ENCODE measurements around the gene FERMT3. TPM values are rescaled to one million over a fixed set of nuclear protein-coding genes. Genes with fewer than 3 reads are reported as not detected.

The FERMT3 gene
- total and polyA plus RNA-seq, 2 of the 13 experiments (the other 11 are each of a cell fraction or from before 2014, with no cell fraction given), result 0.29 TPM; not detected in 1

DNA sequence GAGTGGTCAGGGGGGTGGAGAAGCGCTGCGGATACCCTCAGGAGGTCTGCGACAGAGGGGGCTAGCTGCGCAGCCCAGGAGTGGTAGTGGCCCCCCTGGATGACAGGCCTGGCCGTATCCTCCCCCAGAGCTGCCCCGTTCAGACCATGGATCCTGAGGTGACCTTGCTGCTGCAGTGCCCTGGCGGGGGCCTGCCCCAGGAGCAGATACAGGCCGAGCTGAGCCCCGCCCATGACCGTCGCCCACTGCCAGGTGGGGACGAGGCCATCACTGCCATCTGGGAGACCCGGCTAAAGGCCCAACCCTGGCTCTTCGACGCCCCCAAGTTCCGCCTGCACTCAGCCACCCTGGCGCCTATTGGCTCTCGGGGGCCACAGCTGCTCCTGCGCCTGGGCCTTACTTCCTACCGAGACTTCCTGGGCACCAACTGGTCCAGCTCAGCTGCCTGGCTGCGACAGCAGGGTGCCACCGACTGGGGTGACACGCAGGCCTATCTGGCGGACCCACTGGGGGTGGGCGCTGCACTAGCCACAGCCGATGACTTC is 20.1 kb downstream of the FERMT3 start (continued):
- TF ChIP-seq, protein P1, sequence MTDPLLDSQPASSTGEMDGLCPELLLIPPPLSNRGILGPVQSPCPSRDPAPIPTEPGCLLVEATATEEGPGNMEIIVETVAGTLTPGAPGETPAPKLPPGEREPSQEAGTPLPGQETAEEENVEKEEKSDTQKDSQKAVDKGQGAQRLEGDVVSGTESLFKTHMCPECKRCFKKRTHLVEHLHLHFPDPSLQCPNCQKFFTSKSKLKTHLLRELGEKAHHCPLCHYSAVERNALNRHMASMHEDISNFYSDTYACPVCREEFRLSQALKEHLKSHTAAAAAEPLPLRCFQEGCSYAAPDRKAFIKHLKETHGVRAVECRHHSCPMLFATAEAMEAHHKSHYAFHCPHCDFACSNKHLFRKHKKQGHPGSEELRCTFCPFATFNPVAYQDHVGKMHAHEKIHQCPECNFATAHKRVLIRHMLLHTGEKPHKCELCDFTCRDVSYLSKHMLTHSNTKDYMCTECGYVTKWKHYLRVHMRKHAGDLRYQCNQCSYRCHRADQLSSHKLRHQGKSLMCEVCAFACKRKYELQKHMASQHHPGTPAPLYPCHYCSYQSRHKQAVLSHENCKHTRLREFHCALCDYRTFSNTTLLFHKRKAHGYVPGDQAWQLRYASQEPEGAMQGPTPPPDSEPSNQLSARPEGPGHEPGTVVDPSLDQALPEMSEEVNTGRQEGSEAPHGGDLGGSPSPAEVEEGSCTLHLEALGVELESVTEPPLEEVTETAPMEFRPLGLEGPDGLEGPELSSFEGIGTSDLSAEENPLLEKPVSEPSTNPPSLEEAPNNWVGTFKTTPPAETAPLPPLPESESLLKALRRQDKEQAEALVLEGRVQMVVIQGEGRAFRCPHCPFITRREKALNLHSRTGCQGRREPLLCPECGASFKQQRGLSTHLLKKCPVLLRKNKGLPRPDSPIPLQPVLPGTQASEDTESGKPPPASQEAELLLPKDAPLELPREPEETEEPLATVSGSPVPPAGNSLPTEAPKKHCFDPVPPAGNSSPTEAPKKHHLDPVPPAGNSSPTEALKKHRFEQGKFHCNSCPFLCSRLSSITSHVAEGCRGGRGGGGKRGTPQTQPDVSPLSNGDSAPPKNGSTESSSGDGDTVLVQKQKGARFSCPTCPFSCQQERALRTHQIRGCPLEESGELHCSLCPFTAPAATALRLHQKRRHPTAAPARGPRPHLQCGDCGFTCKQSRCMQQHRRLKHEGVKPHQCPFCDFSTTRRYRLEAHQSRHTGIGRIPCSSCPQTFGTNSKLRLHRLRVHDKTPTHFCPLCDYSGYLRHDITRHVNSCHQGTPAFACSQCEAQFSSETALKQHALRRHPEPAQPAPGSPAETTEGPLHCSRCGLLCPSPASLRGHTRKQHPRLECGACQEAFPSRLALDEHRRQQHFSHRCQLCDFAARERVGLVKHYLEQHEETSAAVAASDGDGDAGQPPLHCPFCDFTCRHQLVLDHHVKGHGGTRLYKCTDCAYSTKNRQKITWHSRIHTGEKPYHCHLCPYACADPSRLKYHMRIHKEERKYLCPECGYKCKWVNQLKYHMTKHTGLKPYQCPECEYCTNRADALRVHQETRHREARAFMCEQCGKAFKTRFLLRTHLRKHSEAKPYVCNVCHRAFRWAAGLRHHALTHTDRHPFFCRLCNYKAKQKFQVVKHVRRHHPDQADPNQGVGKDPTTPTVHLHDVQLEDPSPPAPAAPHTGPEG (CRISPR knock-in tag; IDR thresholded peaks at IDR 0.05), result no peak
- TF ChIP-seq MAFF (IDR thresholded peaks at IDR 0.05; ENCODE audit: low read depth, low read length), result no peak
- TF ChIP-seq ZNF652 (CRISPR knock-in tag; IDR thresholded peaks at IDR 0.05; ENCODE audit: borderline replicate concordance, low read depth), result no peak
- TF ChIP-seq, protein P2, sequence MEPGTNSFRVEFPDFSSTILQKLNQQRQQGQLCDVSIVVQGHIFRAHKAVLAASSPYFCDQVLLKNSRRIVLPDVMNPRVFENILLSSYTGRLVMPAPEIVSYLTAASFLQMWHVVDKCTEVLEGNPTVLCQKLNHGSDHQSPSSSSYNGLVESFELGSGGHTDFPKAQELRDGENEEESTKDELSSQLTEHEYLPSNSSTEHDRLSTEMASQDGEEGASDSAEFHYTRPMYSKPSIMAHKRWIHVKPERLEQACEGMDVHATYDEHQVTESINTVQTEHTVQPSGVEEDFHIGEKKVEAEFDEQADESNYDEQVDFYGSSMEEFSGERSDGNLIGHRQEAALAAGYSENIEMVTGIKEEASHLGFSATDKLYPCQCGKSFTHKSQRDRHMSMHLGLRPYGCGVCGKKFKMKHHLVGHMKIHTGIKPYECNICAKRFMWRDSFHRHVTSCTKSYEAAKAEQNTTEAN (CRISPR knock-in tag; conservative IDR thresholded peaks at IDR 0.05), result no peak
- TF ChIP-seq, protein P3, sequence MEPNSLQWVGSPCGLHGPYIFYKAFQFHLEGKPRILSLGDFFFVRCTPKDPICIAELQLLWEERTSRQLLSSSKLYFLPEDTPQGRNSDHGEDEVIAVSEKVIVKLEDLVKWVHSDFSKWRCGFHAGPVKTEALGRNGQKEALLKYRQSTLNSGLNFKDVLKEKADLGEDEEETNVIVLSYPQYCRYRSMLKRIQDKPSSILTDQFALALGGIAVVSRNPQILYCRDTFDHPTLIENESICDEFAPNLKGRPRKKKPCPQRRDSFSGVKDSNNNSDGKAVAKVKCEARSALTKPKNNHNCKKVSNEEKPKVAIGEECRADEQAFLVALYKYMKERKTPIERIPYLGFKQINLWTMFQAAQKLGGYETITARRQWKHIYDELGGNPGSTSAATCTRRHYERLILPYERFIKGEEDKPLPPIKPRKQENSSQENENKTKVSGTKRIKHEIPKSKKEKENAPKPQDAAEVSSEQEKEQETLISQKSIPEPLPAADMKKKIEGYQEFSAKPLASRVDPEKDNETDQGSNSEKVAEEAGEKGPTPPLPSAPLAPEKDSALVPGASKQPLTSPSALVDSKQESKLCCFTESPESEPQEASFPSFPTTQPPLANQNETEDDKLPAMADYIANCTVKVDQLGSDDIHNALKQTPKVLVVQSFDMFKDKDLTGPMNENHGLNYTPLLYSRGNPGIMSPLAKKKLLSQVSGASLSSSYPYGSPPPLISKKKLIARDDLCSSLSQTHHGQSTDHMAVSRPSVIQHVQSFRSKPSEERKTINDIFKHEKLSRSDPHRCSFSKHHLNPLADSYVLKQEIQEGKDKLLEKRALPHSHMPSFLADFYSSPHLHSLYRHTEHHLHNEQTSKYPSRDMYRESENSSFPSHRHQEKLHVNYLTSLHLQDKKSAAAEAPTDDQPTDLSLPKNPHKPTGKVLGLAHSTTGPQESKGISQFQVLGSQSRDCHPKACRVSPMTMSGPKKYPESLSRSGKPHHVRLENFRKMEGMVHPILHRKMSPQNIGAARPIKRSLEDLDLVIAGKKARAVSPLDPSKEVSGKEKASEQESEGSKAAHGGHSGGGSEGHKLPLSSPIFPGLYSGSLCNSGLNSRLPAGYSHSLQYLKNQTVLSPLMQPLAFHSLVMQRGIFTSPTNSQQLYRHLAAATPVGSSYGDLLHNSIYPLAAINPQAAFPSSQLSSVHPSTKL (CRISPR knock-in tag; IDR thresholded peaks at IDR 0.05), result no peak
- no peak for TF ChIP-seq SATB2 (CRISPR knock-in tag; IDR thresholded peaks at IDR 0.05)
- TF ChIP-seq MEIS2 (CRISPR knock-in tag; IDR thresholded peaks at IDR 0.05), result peak; percentile 29; the same call in 1 of the 2 replicates
- 0 out of 2 replicates have a peak, but pooled peaks have one; percentile 10 for TF ChIP-seq IKZF5 (CRISPR knock-in tag; IDR thresholded peaks at IDR 0.05)
- no peak for TF ChIP-seq ZNF691 (CRISPR knock-in tag; IDR thresholded peaks at IDR 0.05; ENCODE audit: borderline replicate concordance, low read depth)
- no peak for TF ChIP-seq ZNF101 (CRISPR knock-in tag; IDR thresholded peaks at IDR 0.05; ENCODE audit: borderline replicate concordance, low read depth)
- no peak for TF ChIP-seq DDIT3 (CRISPR knock-in tag; IDR thresholded peaks at IDR 0.05)
- 0 out of 2 replicates have a peak, but pooled peaks have one; percentile 25 for TF ChIP-seq ZNF619 (CRISPR knock-in tag; IDR thresholded peaks at IDR 0.05)
- TF ChIP-seq, protein P4, sequence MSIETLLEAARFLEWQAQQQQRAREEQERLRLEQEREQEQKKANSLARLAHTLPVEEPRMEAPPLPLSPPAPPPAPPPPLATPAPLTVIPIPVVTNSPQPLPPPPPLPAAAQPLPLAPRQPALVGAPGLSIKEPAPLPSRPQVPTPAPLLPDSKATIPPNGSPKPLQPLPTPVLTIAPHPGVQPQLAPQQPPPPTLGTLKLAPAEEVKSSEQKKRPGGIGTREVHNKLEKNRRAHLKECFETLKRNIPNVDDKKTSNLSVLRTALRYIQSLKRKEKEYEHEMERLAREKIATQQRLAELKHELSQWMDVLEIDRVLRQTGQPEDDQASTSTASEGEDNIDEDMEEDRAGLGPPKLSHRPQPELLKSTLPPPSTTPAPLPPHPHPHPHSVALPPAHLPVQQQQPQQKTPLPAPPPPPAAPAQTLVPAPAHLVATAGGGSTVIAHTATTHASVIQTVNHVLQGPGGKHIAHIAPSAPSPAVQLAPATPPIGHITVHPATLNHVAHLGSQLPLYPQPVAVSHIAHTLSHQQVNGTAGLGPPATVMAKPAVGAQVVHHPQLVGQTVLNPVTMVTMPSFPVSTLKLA (IDR thresholded peaks at IDR 0.05), result no peak
